ENCODE measurements around the gene GTPBP8.
A peak's percentile ranks its signal among the peaks of the same experiment; 100 is the strongest.
"Not testable (repeated sequence)": the region's sequence is repeated elsewhere in the genome, so short reads cannot be mapped to it uniquely, and the experiment has no call there.

The GTPBP8 gene

GRCh38 chr3:113000691-113001090, 9.9 kb downstream of the GTPBP8 start:
- no peak for DNase-seq (ENCODE audit: low spot score)

- no peak for DNase-seq (ENCODE audit: low spot score)
Measured at GRCh38 chr3:113002037-113002436, 11.3 kb downstream of the GTPBP8 start.

- no peak for DNase-seq (ENCODE audit: low spot score)
Measured at GRCh38 chr3:113002679-113003078, 11.9 kb downstream of the GTPBP8 start.

GRCh38 chr3:113005611-113006010, 14.8 kb downstream of the GTPBP8 start:
- DNase-seq (ENCODE audit: low spot score): no peak

- DNase-seq (ENCODE audit: low spot score): no peak
Measured at GRCh38 chr3:113006359-113007056, 15.7 kb downstream of the GTPBP8 start.

GRCh38 chr3:113008117-113008516, 17.3 kb downstream of the GTPBP8 start:
- no peak for DNase-seq (ENCODE audit: low spot score)

GRCh38 chr3:113013593-113013992, 22.8 kb downstream of the GTPBP8 start:
- no peak for DNase-seq (ENCODE audit: low spot score)

- no peak for DNase-seq (ENCODE audit: low spot score)
Measured at GRCh38 chr3:113018536-113019181, 27.9 kb downstream of the GTPBP8 start.

- DNase-seq (ENCODE audit: low spot score): peak; percentile 94
Measured at GRCh38 chr3:113019182-113020137, 28.7 kb downstream of the GTPBP8 start.

GRCh38 chr3:113021471-113021870, 30.7 kb downstream of the GTPBP8 start:
- DNase-seq (ENCODE audit: low spot score): no peak

- no peak for DNase-seq (ENCODE audit: low spot score)
Measured at GRCh38 chr3:113034011-113034410, 43.2 kb downstream of the GTPBP8 start.

- peak; percentile 46 for DNase-seq (ENCODE audit: low spot score)
Measured at GRCh38 chr3:113035387-113035982, 44.7 kb downstream of the GTPBP8 start.

GRCh38 chr3:113038328-113038727, 47.5 kb downstream of the GTPBP8 start:
- DNase-seq (ENCODE audit: low spot score): no peak

GRCh38 chr3:113039546-113039945, 48.8 kb downstream of the GTPBP8 start:
- no peak for DNase-seq (ENCODE audit: low spot score)

GRCh38 chr3:113040231-113040630, 49.4 kb downstream of the GTPBP8 start:
- no peak for DNase-seq (ENCODE audit: low spot score)

- DNase-seq (ENCODE audit: low spot score): no peak
Measured at GRCh38 chr3:113043686-113044085, 52.9 kb downstream of the GTPBP8 start.

- not testable (repeated sequence) for DNase-seq (ENCODE audit: low spot score)
Measured at GRCh38 chr3:113046186-113046965, 55.6 kb downstream of the GTPBP8 start.

- peak; percentile 91 for DNase-seq (ENCODE audit: low spot score)
Measured at GRCh38 chr3:113051302-113051711, 60.5 kb downstream of the GTPBP8 start.
